SK-N-MC (cell line): ENCODE results near the gene KRTAP9-7.
"Not testable (repeated sequence)": the region's sequence is repeated elsewhere in the genome, so short reads cannot be mapped to it uniquely, and the experiment has no call there.

ENCODE experiments used
- DNase-seq: peaks from one replicate; pipeline ENCODE4 v3.0.0-alpha.2; 2011; ENCODE audit warnings: low read depth, low spot score
- H3K27ac ChIP-seq: fragments of 200-600 bp; sonication (generic); 2 replicates; pipeline ENCODE4 v1.5.1; 2016; ENCODE audit warnings: mixed run types
- H3K36me3 ChIP-seq: fragments of 200-600 bp; sonication (generic); 2 replicates; pipeline ENCODE4 v1.6.1; 2017; ENCODE audit warnings: antibody characterized with exemption, low read length, mixed read lengths; ENCODE audit not compliant: insufficient read depth
- H3K4me3 ChIP-seq: fragments of 200-600 bp; sonication (generic); 2 replicates; pipeline ENCODE4 v1.5.1; 2016
- H3K9ac ChIP-seq: fragments of 200-600 bp; sonication (generic); 2 replicates; pipeline ENCODE4 v1.8.0; 2017; ENCODE audit warnings: mixed run types, mixed read lengths; ENCODE audit not compliant: insufficient read length
- H3K9me3 ChIP-seq: fragments of 200-600 bp; sonication (generic); 2 replicates; pipeline ENCODE4 v1.6.1; 2017; ENCODE audit warnings: low read depth, mild to moderate bottlenecking, antibody characterized with exemption, low read length, moderate library complexity, mixed read lengths
- EZH2 ChIP-seq: fragments of 200-600 bp; sonication (generic); IDR thresholded peaks from one replicate; pipeline ENCODE4 v1.6.1; 2017; ENCODE audit warnings: antibody characterized with exemption
- FOXP2 ChIP-seq: optimal IDR thresholded peaks from 2 replicates; pipeline ENCODE3; 2011; ENCODE audit warnings: mild to moderate bottlenecking, moderate library complexity; ENCODE audit not compliant: insufficient read depth; ENCODE audit errors: extremely low read length, control extremely low read depth
- POLR2AphosphoS5 ChIP-seq: IDR thresholded peaks from 2 replicates; pipeline ENCODE4 v1.6.1; 2012; ENCODE audit warnings: mild to moderate bottlenecking, low read depth, low read length, borderline replicate concordance

The KRTAP9-7 gene

GRCh38 chr17:41251261-41251660 lies 24.2 kb upstream of the KRTAP9-7 start:
- Histone ChIP-seq H3K27ac (no peak overlapping the region), H3K9ac (no peak overlapping the region), H3K36me3 (no peaks in the 10 kb centered on the region), H3K4me3 (no peak overlapping the region), H3K9me3 (no peaks in the 10 kb centered on the region)
- TF ChIP-seq FOXP2 (no peak), POLR2AphosphoS5 (no peak), EZH2 (no peak)
- no peak for DNase-seq

GRCh38 chr17:41254861-41255260 lies 20.6 kb upstream of the KRTAP9-7 start:
- Histone ChIP-seq H3K27ac (no peak overlapping the region), H3K36me3 (no peaks in the 10 kb centered on the region), H3K4me3 (no peak overlapping the region), H3K9ac (no peak overlapping the region), H3K9me3 (no peaks in the 10 kb centered on the region)
- no peak for DNase-seq
- TF ChIP-seq EZH2 (no peak), FOXP2 (no peak), POLR2AphosphoS5 (no peak)

- not testable (repeated sequence) for H3K27ac ChIP-seq, H3K9ac ChIP-seq, H3K4me3 ChIP-seq, H3K36me3 ChIP-seq, DNase-seq, H3K9me3 ChIP-seq
Measured at GRCh38 chr17:41255381-41256290, 19.9 kb upstream of the KRTAP9-7 start, which contains the start of gene KRTAP9-9. TSS of gene KRTAP9-9 (plus strand) at chr17:41255384.

GRCh38 chr17:41256291-41256685 lies 19.2 kb upstream of the KRTAP9-7 start:
- Histone ChIP-seq H3K36me3 (no peaks in the 10 kb centered on the region), H3K9ac (no peak overlapping the region), H3K9me3 (no peaks in the 10 kb centered on the region), H3K4me3 (no peak overlapping the region), H3K27ac (no peak overlapping the region)
- TF ChIP-seq FOXP2 (no peak), EZH2 (no peak), POLR2AphosphoS5 (no peak)
- DNase-seq: no peak

GRCh38 chr17:41258406-41258805 lies 17.1 kb upstream of the KRTAP9-7 start:
- Histone ChIP-seq H3K36me3 (no peaks in the 10 kb centered on the region), H3K9me3 (no peaks in the 10 kb centered on the region), H3K27ac (no peak overlapping the region), H3K4me3 (no peak overlapping the region), H3K9ac (no peak overlapping the region)
- no peak for DNase-seq
- TF ChIP-seq EZH2: no peak

GRCh38 chr17:41263212-41263611 lies 12.3 kb upstream of the KRTAP9-7 start:
- H3K9ac ChIP-seq: no peak overlapping the region
- no peak for DNase-seq
- H3K9me3 ChIP-seq: no peaks in the 10 kb centered on the region
- H3K4me3 ChIP-seq: no peak overlapping the region
- no peak overlapping the region for H3K27ac ChIP-seq
- no peaks in the 10 kb centered on the region for H3K36me3 ChIP-seq
- TF ChIP-seq FOXP2 (no peak), EZH2 (no peak), POLR2AphosphoS5 (no peak)

GRCh38 chr17:41264599-41264998 lies 10.9 kb upstream of the KRTAP9-7 start:
- no peak overlapping the region for H3K27ac ChIP-seq
- H3K4me3 ChIP-seq: no peak overlapping the region
- H3K9ac ChIP-seq: no peak overlapping the region
- DNase-seq: no peak
- H3K36me3 ChIP-seq: no peaks in the 10 kb centered on the region
- no peaks in the 10 kb centered on the region for H3K9me3 ChIP-seq
- TF ChIP-seq EZH2: no peak
- TF ChIP-seq POLR2AphosphoS5: no peak
- TF ChIP-seq FOXP2: no peak

GRCh38 chr17:41265078-41265477 lies 10.4 kb upstream of the KRTAP9-7 start, which contains the start of gene KRTAP9-6:
TSS of gene KRTAP9-6 (plus strand) at chr17:41265378. CDS start at chr17:41265378, 0 bp downstream.
- no peak for TF ChIP-seq POLR2AphosphoS5
- no peak for TF ChIP-seq EZH2
- no peak for TF ChIP-seq FOXP2
- H3K9ac ChIP-seq: no peak within 1 kb of the TSS
- H3K4me3 ChIP-seq: no peak within 1 kb of the TSS
- no peak within 1 kb of the TSS for H3K27ac ChIP-seq
- H3K9me3 ChIP-seq: no peaks in the 10 kb centered on the region
- DNase-seq: no peak
- no peaks in the 10 kb centered on the region for H3K36me3 ChIP-seq

GRCh38 chr17:41267711-41268110 lies 7.8 kb upstream of the KRTAP9-7 start:
- H3K36me3 ChIP-seq: no peaks in the 10 kb centered on the region
- no peak overlapping the region for H3K27ac ChIP-seq
- no peak overlapping the region for H3K9ac ChIP-seq
- no peaks in the 10 kb centered on the region for H3K9me3 ChIP-seq
- no peak overlapping the region for H3K4me3 ChIP-seq
- DNase-seq: no peak
- TF ChIP-seq EZH2: no peak
- TF ChIP-seq POLR2AphosphoS5: no peak
- no peak for TF ChIP-seq FOXP2

GRCh38 chr17:41271323-41271722 lies 4.2 kb upstream of the KRTAP9-7 start:
- not testable (repeated sequence) for H3K27ac ChIP-seq, H3K36me3 ChIP-seq, DNase-seq, H3K9ac ChIP-seq, H3K4me3 ChIP-seq, H3K9me3 ChIP-seq
